CD14-positive monocyte (primary cell): ENCODE results near the gene CTNNBL1. TPM values are rescaled to one million over a fixed set of nuclear protein-coding genes. Genes with fewer than 3 reads are reported as not detected.

Experiments
- DNase-seq, 3 donors: peaks; one replicate each; pipeline ENCODE4 v3.0.0-alpha.2; 2011 to 2022
- H2AFZ ChIP-seq: 2 replicates; pipeline ENCODE4 v1.6.0; 2012; ENCODE audit warnings: mild to moderate bottlenecking, low read depth, low read length, inconsistent platforms; ENCODE audit not compliant: insufficient read depth, poor library complexity, severe bottlenecking
- H3K27ac ChIP-seq, 2 donors: 1 replicate in 1 of 2; 2 replicates in 1 of 2; pipeline ENCODE4 v1.5.1; 2012 to 2013; ENCODE audit warnings: low read length in 2 of 2, control low read depth in 1 of 2, inconsistent platforms in 1 of 2, low read depth in 1 of 2, mild to moderate bottlenecking in 1 of 2
- H3K27me3 ChIP-seq, 2 donors: one replicate each; pipeline versions ENCODE4 v1.6.0 to v1.6.1; 2011 to 2013; ENCODE audit warnings: low read length in 2 of 2; ENCODE audit not compliant: control insufficient read depth in 2 of 2, insufficient read depth in 2 of 2
- H3K36me3 ChIP-seq, 2 donors: replicated peaks in 1 of 2; 1 replicate in 1 of 2; 2 replicates in 1 of 2; pipeline versions ENCODE4 v1.5.1 to v1.6.1; 2012 to 2013; ENCODE audit warnings: low read length in 2 of 2, control low read depth in 1 of 2, inconsistent platforms in 1 of 2, mild to moderate bottlenecking in 1 of 2; ENCODE audit not compliant: insufficient read depth in 2 of 2, control insufficient read depth in 1 of 2
- H3K4me1 ChIP-seq, 2 donors: 1 replicate in 1 of 2; 2 replicates in 1 of 2; pipeline versions ENCODE4 v1.5.1 to v1.6.1; 2012 to 2013; ENCODE audit warnings: low read length in 2 of 2, control low read depth in 1 of 2, inconsistent platforms in 1 of 2, mild to moderate bottlenecking in 1 of 2, moderate library complexity in 1 of 2; ENCODE audit not compliant: insufficient read depth in 2 of 2, control insufficient read depth in 1 of 2
- H3K4me2 ChIP-seq: replicated peaks from 2 replicates; pipeline ENCODE3; 2012; ENCODE audit warnings: low read length, moderate library complexity, mild to moderate bottlenecking; ENCODE audit not compliant: poor library complexity, severe bottlenecking; ENCODE audit errors: extremely low read depth
- H3K4me3 ChIP-seq, 3 experiments: fragments of 200-600 bp in 1 of 3; sonication (generic) in 1 of 3; replicated peaks in 1 of 3; 1 replicate in 2 of 3; 2 replicates in 1 of 3; pipeline ENCODE4 v1.5.1; 2011 to 2013; ENCODE audit warnings: low read length in 3 of 3, mild to moderate bottlenecking in 3 of 3, control low read depth in 2 of 3, low read depth in 2 of 3, inconsistent platforms in 1 of 3, moderate library complexity in 1 of 3
- H3K79me2 ChIP-seq: 2 replicates; pipeline ENCODE4 v1.6.0; 2012; ENCODE audit warnings: mild to moderate bottlenecking, control low read depth, inconsistent platforms, low read length, moderate library complexity; ENCODE audit not compliant: insufficient read depth
- H3K9ac ChIP-seq: 2 replicates; pipeline ENCODE4 v1.6.0; 2017; ENCODE audit warnings: low read length, mild to moderate bottlenecking; ENCODE audit not compliant: insufficient read depth, poor library complexity, severe bottlenecking
- H3K9me3 ChIP-seq, 2 donors: replicated peaks in 1 of 2; 1 replicate in 1 of 2; 2 replicates in 1 of 2; pipeline versions ENCODE4 v1.5.1 to v1.6.1; 2012 to 2013; ENCODE audit warnings: low read length in 2 of 2, control low read depth in 1 of 2; ENCODE audit not compliant: control insufficient read depth in 1 of 2, insufficient read depth in 1 of 2
- H4K20me1 ChIP-seq: 2 replicates; pipeline ENCODE4 v1.6.0; 2012; ENCODE audit warnings: mild to moderate bottlenecking, low read length, control low read depth, moderate library complexity; ENCODE audit not compliant: insufficient read depth
- H3K27ac Mint-ChIP-seq, 7 donors: one replicate each; pipeline ENCODE4 v1.8.0; 2020; ENCODE audit warnings: mild to moderate bottlenecking in 7 of 7, mixed read lengths in 7 of 7, moderate library complexity in 6 of 7, inconsistent platforms in 2 of 7
- H3K27me3 Mint-ChIP-seq, 3 donors: one replicate each; pipeline ENCODE4 v1.8.0; 2021 to 2022; ENCODE audit warnings: low read depth in 3 of 3, mild to moderate bottlenecking in 3 of 3, mixed read lengths in 3 of 3, moderate library complexity in 3 of 3, inconsistent platforms in 1 of 3
- H3K36me3 Mint-ChIP-seq, 2 donors: one replicate each; pipeline ENCODE4 v1.8.0; 2020; ENCODE audit warnings: mixed read lengths in 2 of 2, inconsistent platforms in 1 of 2, mild to moderate bottlenecking in 1 of 2
- H3K4me1 Mint-ChIP-seq: one replicate; pipeline ENCODE4 v1.8.0; 2020; ENCODE audit warnings: mild to moderate bottlenecking, mixed read lengths
- H3K4me3 Mint-ChIP-seq, 2 donors: one replicate each; pipeline ENCODE4 v1.8.0; 2020; ENCODE audit warnings: mild to moderate bottlenecking in 2 of 2, mixed read lengths in 2 of 2, moderate library complexity in 1 of 2
- H3K9me3 Mint-ChIP-seq, 7 donors: one replicate each; pipeline ENCODE4 v1.8.0; 2020 to 2022; ENCODE audit warnings: mixed read lengths in 7 of 7, mild to moderate bottlenecking in 6 of 7, moderate library complexity in 6 of 7, inconsistent platforms in 2 of 7
- CTCF ChIP-seq: fragments of 200-600 bp; IDR thresholded peaks from one replicate; pipeline ENCODE4 v1.8.0; 2022; ENCODE audit warnings: antibody characterized with exemption, mild to moderate bottlenecking
- WGBS: methylation state at CpG from one replicate; pipeline ENCODE4 v1.1.5; 2013; ENCODE audit warnings: missing lambda C conversion rate; ENCODE audit not compliant: insufficient coverage; 5-methylcytosine and 5-hydroxymethylcytosine counted together
- intact Hi-C, 2 donors: fragments of 100-400 bp; cut with micrococcal nuclease; formaldehyde crosslinking; loops; one replicate each; pipeline versions ENCODE4 v1.15.0 to v1.15.1; 2023
- polyA plus RNA-seq, 3 donors: library from polyadenylated mRNA; depleted of rRNA in 1 of 3; unstranded in 2 of 3; stranded (reverse) in 1 of 3; fragments of 300-500 nt in 2 of 3; fragments of >200 nt in 1 of 3; fragmentation: Illumina TruSeq in 2 of 3; gene quantifications; 1 replicate in 2 of 3; 2 replicates in 1 of 3; pipeline ENCODE4 v1.2.3, GENCODE V29; 2012 to 2021

Gene CTNNBL1
- polyA plus RNA-seq, 3 donors: 35.5 to 83.2 (median 77.3) TPM

DNA sequence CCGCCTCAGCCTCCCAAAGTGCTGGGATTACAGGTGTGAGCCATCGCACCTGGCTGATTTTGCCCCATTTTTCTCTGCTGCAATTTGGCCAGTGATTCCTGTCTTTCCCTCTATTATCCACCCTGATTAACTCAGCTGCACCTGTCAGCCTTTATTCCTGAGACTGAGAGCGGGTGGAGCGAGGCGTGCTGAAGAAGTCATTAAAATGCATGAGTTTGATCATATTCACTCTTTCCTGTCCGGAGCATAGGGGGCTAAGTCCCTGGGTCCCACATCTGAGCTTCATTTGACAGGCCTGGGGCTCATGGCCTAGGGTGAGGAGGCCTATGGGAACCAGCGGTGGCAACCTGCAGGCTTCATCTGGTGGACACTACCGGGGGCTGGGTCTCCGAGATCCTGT is 25.7 kb upstream of the CTNNBL1 start:
- H3K4me1 ChIP-seq: peaks cover 0 to 5% of the 10 kb centered on the region in 2 donors
- H3K79me2 ChIP-seq: no peaks in the 10 kb centered on the region
- H3K4me3 Mint-ChIP-seq: no peak overlapping the region
- no peaks in the 10 kb centered on the region for H3K36me3 ChIP-seq
- H3K9ac ChIP-seq: no peak overlapping the region
- no peak overlapping the region for H3K27ac ChIP-seq
- WGBS: 96% methylated on average over 7 of the region's 9 CpGs
- H3K4me1 Mint-ChIP-seq: peaks cover 10% of the 10 kb centered on the region
- H3K27ac Mint-ChIP-seq: no peak overlapping the region
- no peaks in the 10 kb centered on the region for H4K20me1 ChIP-seq
- H3K4me3 ChIP-seq: no peak overlapping the region
- H3K27me3 Mint-ChIP-seq: peaks cover 3 to 19% (median 19%) of the 10 kb centered on the region in 3 donors
- H2AFZ ChIP-seq: no peak overlapping the region
- H3K27me3 ChIP-seq: peaks cover 0 to 6% of the 10 kb centered on the region in 2 donors
- no peak overlapping the region for H3K4me2 ChIP-seq
- H3K9me3 Mint-ChIP-seq: peaks cover 2 to 20% (median 5%) of the 10 kb centered on the region in 7 donors
- intact Hi-C loops: no loop called here
- TF ChIP-seq CTCF: no peak
- DNase-seq: no peak
- no peaks in the 10 kb centered on the region for H3K9me3 ChIP-seq
- no peaks in the 10 kb centered on the region for H3K36me3 Mint-ChIP-seq

DNA sequence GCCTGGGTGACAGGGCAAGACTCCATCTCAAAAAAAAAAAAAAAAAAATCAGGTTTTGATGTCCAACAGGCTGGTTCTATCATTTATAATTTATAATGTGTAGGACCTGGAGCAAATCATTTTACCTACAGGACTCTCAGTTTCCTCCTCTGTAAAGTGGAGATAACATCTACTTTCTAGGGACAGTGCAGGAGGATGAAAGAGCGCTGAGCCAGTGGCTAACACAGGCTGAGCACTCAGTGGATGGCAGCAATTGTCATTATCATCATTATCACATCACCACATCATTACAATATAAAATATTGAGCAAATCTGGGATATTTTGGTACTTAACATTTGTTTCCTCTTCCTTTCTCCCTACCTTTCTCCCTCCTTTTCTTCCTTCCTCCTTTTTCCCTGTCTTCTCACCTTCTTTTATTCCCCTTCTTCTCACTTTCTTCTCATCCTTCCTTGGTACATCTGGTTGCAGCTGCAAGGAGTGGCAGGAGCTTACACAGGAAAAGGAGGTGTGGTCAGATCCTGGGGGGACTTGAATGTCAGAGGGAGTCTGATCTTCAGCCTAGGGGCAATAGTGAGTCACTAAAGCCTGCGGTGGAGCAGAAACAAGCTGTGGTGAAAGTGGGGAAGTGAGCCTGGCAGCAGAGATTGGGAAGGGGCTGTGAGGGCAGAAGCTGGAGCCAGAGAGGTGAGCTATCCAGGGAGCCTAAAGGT is 24.6 kb upstream of the CTNNBL1 start:
- Histone ChIP-seq H3K27ac (no peak overlapping the region), H4K20me1 (no peaks in the 10 kb centered on the region), H3K36me3 (no peaks in the 10 kb centered on the region), H3K4me3 (no peak overlapping the region), H3K4me1 (peaks cover 0 to 5% of the 10 kb centered on the region in 2 donors), H3K9me3 (no peaks in the 10 kb centered on the region), H3K4me2 (no peak overlapping the region), H3K27me3 (peaks cover 0 to 6% of the 10 kb centered on the region in 2 donors), H3K79me2 (no peaks in the 10 kb centered on the region), H2AFZ (no peak overlapping the region), H3K9ac (no peak overlapping the region)
- H3K4me3 Mint-ChIP-seq: no peak overlapping the region
- peak overlapping the region in 1 of 7 donors; percentile 11 for H3K27ac Mint-ChIP-seq
- no peak for TF ChIP-seq CTCF
- peaks cover 3 to 22% (median 19%) of the 10 kb centered on the region in 3 donors for H3K27me3 Mint-ChIP-seq
- H3K4me1 Mint-ChIP-seq: peaks cover 10% of the 10 kb centered on the region
- H3K36me3 Mint-ChIP-seq: no peaks in the 10 kb centered on the region
- DNase-seq: peak; percentile 21 to 62 (median 32)
- WGBS: 0% methylated on average over 1 of the region's 2 CpGs
- intact Hi-C loops: no loop called here
- H3K9me3 Mint-ChIP-seq: peaks cover 2 to 17% (median 5%) of the 10 kb centered on the region in 7 donors
